Activated naive CD8-positive, alpha-beta T cell (primary cell): ENCODE results near the gene SMCO2.
A peak's percentile ranks its signal among the peaks of the same experiment; 100 is the strongest.

Experiments
- H3K27ac Mint-ChIP-seq: one replicate; pipeline ENCODE4 v1.8.0; 2021; ENCODE audit warnings: mixed read lengths
- H3K27me3 Mint-ChIP-seq: one replicate; pipeline ENCODE4 v1.8.0; 2021; ENCODE audit warnings: mixed read lengths
- H3K36me3 Mint-ChIP-seq: one replicate; pipeline ENCODE4 v1.8.0; 2021; ENCODE audit warnings: mixed read lengths
- H3K4me1 Mint-ChIP-seq: one replicate; pipeline ENCODE4 v1.8.0; 2021; ENCODE audit warnings: low read depth, mixed read lengths
- H3K4me3 Mint-ChIP-seq: one replicate; pipeline ENCODE4 v1.8.0; 2021; ENCODE audit warnings: mild to moderate bottlenecking, mixed read lengths
- H3K9me3 Mint-ChIP-seq: one replicate; pipeline ENCODE4 v1.8.0; 2021; ENCODE audit warnings: low read depth, mixed read lengths

The SMCO2 gene

GRCh38 chr12:27523305-27523641 is 76.7 kb downstream of the SMCO2 start:
- Mint-ChIP-seq H3K4me3 (peak overlapping the region; percentile 96), H3K36me3 (no peaks in the 10 kb centered on the region), H3K9me3 (no peaks in the 10 kb centered on the region), H3K27ac (peak overlapping the region; percentile 97), H3K27me3 (peaks cover 3% of the 10 kb centered on the region), H3K4me1 (peaks cover 27% of the 10 kb centered on the region)

DNA sequence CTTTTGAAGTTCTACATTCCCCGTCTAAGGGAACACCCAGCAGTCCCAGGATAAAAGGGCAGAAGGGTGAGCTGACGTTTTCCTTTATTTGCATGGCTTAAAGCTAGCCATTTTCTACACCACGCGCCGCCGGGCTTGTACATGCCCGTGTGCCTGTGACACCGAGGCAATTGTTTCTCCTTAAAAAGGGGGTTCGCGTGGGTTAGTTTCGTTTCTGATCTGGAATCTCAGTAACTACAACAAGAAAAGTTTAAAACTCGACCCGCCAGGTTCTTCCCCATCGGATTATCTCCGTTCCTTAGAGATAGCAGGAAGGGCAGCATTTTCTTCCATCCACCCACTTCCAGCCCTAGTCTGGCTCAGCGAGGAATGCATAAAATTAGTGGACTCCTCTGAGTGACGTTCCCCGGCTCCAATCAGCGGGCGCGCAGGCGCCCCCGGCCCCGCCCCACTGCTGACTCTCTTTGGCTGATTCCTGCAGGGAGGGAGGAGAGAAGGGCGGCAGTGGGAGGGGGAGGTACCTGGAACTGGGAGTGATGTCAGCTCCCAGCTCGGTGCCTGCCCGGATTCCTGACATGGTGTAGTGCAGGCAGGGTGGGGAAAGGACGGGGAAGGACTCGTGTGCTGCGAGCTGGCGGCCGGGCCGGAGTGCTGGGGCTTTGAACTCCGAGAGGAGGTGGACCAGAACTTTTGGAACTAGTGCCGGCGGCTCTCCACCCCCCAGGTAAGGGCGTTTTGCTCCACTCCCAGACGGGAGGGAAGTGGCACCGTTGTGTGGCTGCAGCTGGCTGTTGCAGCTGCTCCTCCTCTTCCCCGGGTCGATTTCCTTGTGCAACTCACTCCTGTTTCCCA is 77.3 kb downstream of the SMCO2 start, which contains the start of gene PPFIBP1:
Gene PPFIBP1 (plus strand): TSS at position 565 of the 852 bp plus-strand sequence. CDS start 109,191 bp downstream, outside the sequence.
- Mint-ChIP-seq H3K4me3 (peak within 1 kb of the TSS; percentile 96), H3K27ac (peak within 1 kb of the TSS; percentile 97)

GRCh38 chr12:27524494-27524835 is 77.9 kb downstream of the SMCO2 start:
- no peaks in the 10 kb centered on the region for H3K36me3 Mint-ChIP-seq
- no peaks in the 10 kb centered on the region for H3K9me3 Mint-ChIP-seq
- no peak overlapping the region for H3K27ac Mint-ChIP-seq
- H3K4me3 Mint-ChIP-seq: peak overlapping the region; percentile 96
- peaks cover under 1% of the 10 kb centered on the region for H3K27me3 Mint-ChIP-seq
- H3K4me1 Mint-ChIP-seq: peaks cover 27% of the 10 kb centered on the region

More for the DNA sequence above, 77.3 kb downstream of the SMCO2 start, which contains the start of gene PPFIBP1:
- Mint-ChIP-seq H3K4me1 (peaks cover 27% of the 10 kb centered on the region), H3K9me3 (no peaks in the 10 kb centered on the region), H3K27me3 (peaks cover 3% of the 10 kb centered on the region), H3K36me3 (no peaks in the 10 kb centered on the region)

DNA sequence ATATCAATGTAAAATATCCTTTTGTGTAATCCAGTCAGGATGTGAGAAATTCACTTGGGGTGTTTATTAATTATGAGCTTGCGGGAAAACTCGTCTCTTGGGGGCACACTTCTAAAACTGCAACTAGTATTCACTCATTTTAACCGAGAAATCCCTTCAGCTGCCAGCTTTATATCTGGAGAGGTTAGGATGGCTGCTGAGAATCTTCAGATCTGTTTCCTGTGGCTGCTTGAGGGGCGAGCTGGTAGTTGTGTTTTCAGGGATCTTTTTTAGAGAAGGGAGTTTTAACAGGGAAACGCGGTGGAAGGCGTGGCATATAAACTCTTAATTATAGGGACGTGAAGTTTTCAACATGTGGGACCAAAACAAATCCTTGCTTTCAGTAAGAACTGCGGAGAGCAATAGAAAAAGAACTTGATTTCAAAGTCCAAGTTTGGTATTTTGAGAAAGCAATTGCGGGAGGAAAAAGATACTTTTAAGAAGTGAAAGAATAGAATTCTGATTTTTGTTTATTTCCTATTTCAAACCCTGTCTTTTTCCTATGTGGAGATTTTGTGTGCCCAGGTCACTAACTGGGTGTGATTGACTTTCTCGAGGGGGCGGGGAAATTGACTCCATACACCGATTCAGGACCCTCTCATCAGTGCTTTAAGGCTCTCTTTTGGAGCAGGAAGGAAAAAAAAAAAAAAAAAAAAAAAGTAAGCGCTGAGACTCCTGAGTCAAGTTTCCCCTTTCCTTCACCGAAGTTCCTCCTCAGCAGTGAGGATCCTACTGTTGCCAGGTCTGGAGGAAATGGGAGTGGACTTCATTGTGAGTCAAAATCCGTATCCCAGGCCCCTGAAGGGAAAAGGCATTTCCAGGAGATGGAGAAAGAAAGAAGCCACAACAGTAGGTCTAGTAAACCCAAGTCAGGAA is 78.6 kb downstream of the SMCO2 start:
- Mint-ChIP-seq H3K4me1 (peaks cover 29% of the 10 kb centered on the region), H3K36me3 (no peaks in the 10 kb centered on the region), H3K9me3 (no peaks in the 10 kb centered on the region), H3K27me3 (no peaks in the 10 kb centered on the region), H3K27ac (peak overlapping the region; percentile 8), H3K4me3 (peak overlapping the region; percentile 96)

DNA sequence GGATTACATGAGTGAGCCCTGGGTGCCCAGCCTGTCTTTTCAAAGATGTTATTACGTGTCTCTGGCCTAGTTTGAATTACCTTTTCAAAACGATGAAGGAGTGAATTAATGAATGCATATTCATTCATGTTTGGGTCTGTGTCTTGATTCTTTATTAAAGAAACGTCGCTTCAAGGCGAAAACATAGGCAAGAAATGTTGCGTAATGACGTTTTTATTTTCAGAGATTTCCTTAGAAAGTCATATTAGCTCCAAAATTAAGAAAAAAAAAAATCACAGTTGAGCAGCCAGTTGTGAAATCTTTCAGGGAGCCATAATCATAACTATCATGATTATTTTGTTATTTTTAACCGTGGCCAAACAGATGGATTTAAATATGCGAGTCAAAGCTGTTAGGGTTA is 81.0 kb downstream of the SMCO2 start:
- Mint-ChIP-seq H3K4me1 (peaks cover 34% of the 10 kb centered on the region), H3K36me3 (no peaks in the 10 kb centered on the region), H3K4me3 (no peak overlapping the region), H3K27ac (no peak overlapping the region), H3K27me3 (no peaks in the 10 kb centered on the region), H3K9me3 (no peaks in the 10 kb centered on the region)

DNA sequence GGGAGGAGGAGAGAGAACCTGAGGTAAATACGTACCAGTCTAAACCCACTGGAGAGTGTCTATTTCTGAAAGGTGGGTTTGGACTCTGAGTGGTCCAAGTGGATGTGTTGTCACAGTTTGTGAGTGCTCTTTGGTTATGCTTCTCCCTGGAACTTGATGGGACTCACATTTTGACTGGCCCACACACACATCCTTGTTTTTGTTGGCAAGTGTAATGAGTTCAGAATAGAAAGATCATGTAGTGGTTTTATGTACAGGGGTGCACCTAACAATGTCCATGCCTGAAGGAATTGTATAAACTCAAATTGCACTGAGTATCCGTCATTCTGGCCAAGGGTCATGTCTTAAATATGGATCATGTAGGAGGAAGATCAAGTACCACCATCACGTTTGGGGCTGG is 82.3 kb downstream of the SMCO2 start:
- peaks cover 33% of the 10 kb centered on the region for H3K4me1 Mint-ChIP-seq
- no peaks in the 10 kb centered on the region for H3K27me3 Mint-ChIP-seq
- H3K27ac Mint-ChIP-seq: no peak overlapping the region
- no peaks in the 10 kb centered on the region for H3K9me3 Mint-ChIP-seq
- H3K4me3 Mint-ChIP-seq: no peak overlapping the region
- no peaks in the 10 kb centered on the region for H3K36me3 Mint-ChIP-seq

DNA sequence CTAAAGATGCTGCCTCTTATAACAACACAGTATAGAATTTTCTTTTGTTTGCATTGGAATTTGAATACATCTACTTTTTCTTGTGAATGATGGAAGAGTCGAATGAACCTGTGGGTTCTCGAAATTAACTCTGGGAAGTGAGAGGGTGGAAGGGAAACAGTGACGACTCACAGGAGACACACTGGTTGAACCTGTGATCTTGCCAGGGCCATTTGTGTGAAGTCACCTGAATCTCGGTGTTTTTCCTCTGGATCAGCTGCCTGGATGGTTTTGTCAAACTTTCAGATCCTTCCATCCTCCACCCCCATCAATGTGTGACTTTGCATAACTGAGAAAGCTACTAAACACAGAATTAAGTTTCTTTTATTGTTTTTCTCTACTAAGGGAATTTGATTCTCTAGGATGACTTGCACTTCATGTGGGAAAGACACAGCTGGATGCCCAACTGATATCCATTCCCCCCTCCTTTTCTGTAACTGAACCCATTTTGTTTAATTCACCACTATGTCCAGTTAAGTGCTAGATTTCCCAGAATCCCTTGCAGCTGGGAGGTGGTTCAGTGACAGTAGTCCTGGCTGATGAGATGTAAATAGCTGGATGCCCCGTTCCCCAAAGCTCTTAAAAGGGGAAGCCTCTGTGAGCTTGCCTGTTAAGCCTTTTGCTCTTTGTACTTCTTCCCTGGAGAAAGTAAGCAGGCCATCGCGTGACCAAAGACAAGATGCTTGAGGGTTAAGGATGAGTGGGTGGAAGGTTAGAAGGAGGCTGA is 83.8 kb downstream of the SMCO2 start:
- Mint-ChIP-seq H3K4me1 (peaks cover 37% of the 10 kb centered on the region), H3K27me3 (no peaks in the 10 kb centered on the region), H3K4me3 (no peak overlapping the region), H3K9me3 (no peaks in the 10 kb centered on the region), H3K27ac (no peak overlapping the region), H3K36me3 (no peaks in the 10 kb centered on the region)

DNA sequence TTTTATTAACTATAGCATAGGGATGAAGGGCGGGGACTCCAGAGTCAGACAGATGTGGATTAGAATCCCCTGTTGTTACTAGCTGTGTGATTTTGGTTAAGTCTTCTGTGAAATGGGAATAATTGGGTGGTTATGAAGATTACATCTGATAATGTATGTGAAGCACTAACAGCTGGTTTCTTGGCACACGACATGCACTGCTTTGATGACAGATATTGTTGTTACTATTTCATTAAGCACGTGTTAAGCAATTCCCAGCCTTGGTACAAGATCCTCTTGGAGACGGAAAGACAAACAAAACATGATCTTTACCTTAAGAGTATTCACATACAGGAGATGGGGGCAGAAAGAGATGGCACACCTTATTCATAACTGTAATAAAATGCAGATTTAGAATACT is 85.4 kb downstream of the SMCO2 start:
- Mint-ChIP-seq H3K4me3 (no peak overlapping the region), H3K27ac (no peak overlapping the region), H3K36me3 (no peaks in the 10 kb centered on the region), H3K27me3 (no peaks in the 10 kb centered on the region), H3K4me1 (peaks cover 42% of the 10 kb centered on the region), H3K9me3 (no peaks in the 10 kb centered on the region)

DNA sequence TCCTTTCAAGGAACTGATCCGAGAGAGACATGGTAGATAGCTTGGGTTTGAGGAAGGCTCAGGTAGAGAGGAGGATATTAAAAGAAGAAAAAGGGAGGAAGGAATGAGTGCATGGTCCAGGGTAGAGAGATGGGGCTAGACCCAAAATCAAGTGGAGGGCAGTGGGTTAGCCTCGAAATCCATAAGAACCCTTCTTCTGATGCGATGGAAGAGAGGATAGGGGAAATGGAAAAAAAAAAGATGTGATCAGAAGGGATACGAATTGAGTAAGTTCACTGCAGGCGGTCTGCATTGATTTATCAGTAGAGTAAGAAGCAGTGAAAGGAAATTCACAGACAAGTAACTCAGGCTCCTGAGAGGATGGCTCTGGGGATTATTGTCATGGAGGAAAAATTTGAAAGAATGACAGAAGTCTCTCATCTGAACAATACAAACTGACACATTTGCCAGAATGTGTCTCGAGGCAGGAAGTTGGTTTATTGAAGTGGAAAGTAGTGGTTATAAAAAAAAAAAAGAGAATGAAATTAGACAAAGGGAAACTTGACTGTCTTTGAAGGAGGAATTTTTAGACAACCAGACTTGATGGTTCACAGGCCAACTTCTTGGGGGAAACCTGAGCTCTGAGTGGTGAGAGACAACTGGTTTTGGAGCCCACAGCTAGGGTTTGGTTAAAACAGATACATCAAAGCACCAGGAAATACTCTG is 87.7 kb downstream of the SMCO2 start:
- Mint-ChIP-seq H3K36me3 (peaks cover 1% of the 10 kb centered on the region), H3K4me1 (peaks cover 48% of the 10 kb centered on the region), H3K9me3 (no peaks in the 10 kb centered on the region), H3K27me3 (no peaks in the 10 kb centered on the region), H3K4me3 (peak overlapping the region; percentile 69), H3K27ac (peak overlapping the region; percentile 88)

GRCh38 chr12:27534765-27535161 is 88.2 kb downstream of the SMCO2 start:
- Mint-ChIP-seq H3K27me3 (no peaks in the 10 kb centered on the region), H3K4me1 (peaks cover 48% of the 10 kb centered on the region), H3K36me3 (peaks cover 2% of the 10 kb centered on the region), H3K4me3 (peak overlapping the region; percentile 69), H3K27ac (peak overlapping the region; percentile 88), H3K9me3 (no peaks in the 10 kb centered on the region)

GRCh38 chr12:27535318-27535717 is 88.8 kb downstream of the SMCO2 start:
- H3K36me3 Mint-ChIP-seq: peaks cover 2% of the 10 kb centered on the region
- peaks cover 44% of the 10 kb centered on the region for H3K4me1 Mint-ChIP-seq
- no peak overlapping the region for H3K4me3 Mint-ChIP-seq
- no peaks in the 10 kb centered on the region for H3K9me3 Mint-ChIP-seq
- H3K27ac Mint-ChIP-seq: peak overlapping the region; percentile 9
- H3K27me3 Mint-ChIP-seq: no peaks in the 10 kb centered on the region

DNA sequence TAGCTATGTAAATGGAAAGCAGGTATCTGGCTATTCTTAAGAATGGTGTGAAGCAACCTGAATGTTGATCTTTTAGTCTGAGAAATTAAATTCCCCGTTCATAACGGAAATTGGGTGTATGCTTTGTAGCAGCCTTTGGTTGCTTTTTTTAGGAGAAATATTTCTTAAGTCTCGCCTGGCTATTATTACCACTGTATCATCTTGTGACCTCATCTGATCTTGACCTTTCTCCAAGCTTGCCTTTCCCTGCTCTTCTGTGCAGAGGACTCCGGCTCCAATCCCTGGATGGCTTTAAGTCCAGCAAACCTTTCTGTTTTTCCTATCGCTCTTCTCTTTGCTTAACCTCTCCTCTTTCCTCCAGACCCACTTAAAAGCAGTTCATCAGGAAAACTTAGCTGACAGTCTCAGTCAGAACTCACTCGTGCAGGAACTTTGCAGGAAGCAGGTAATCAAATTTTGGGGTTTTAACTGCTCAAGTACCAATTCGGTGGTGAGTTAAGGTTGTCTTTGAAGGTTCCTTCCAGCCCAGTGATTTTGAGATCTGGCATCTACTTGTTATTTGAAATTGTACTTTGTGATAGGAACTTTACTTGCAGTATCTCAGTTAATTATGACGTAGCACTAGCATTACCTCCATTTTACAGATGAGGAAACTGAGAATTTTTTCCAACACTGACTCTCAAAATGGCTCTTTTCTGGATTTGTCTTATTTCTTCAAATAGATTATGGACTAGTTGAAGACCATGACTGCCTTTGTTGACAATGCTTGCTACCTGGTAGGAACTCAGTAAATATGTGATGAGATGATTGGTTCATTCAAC is 91.5 kb downstream of the SMCO2 start:
- peaks cover 1% of the 10 kb centered on the region for H3K27me3 Mint-ChIP-seq
- peaks cover 36% of the 10 kb centered on the region for H3K4me1 Mint-ChIP-seq
- H3K36me3 Mint-ChIP-seq: peaks cover 2% of the 10 kb centered on the region
- H3K9me3 Mint-ChIP-seq: no peaks in the 10 kb centered on the region
- H3K27ac Mint-ChIP-seq: no peak overlapping the region
- H3K4me3 Mint-ChIP-seq: no peak overlapping the region

DNA sequence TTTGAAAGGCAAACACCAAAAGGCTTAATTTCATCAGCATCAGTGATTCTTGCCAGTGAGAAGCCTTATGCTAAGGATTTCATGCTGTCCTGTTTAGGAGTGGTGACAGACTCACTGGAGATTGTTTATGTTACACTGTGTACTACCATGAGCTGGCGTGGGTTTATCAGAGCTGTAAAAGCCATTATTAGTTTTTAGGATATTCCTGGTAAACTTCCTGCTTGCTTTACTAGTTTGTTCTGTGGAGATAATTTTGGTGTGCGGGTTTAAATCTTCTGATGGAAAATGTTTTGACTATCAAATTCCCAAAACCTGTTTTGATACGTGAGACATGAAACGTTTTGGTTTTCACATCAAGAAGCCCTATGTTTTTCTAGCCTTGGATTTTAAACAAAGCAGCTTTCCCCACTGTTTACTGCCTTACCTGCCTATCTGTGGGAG is 92.7 kb downstream of the SMCO2 start:
- Mint-ChIP-seq H3K27ac (no peak overlapping the region), H3K4me3 (no peak overlapping the region), H3K9me3 (no peaks in the 10 kb centered on the region), H3K36me3 (peaks cover 2% of the 10 kb centered on the region), H3K4me1 (peaks cover 26% of the 10 kb centered on the region), H3K27me3 (peaks cover 3% of the 10 kb centered on the region)
